ENCODE measurements around the gene CKLF.
"Not testable (repeated sequence)": the region's sequence is repeated elsewhere in the genome, so short reads cannot be mapped to it uniquely, and the experiment has no call there.

Gene CKLF

GRCh38 chr16:66596986-66597848 is 44.8 kb downstream of the CKLF start:
- no peak for DNase-seq (ENCODE audit: low spot score)

DNA sequence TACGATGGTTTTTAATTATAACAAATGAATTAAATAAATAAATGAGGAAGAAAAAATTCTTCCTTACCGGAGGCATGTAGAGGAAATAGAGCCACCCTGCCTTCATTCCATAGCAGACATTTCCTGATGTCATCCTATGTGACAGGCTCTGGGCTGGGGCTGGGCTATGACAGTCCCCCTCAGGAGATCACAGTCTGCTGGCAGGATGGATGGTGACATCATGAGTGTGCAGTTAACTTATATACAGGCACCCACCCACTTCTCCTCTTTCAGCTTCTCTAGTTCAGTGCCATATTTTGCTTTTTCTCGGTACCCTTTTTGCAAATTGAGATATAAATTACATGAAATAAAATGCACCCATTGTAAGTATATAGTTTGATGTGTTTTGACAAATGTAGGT is 45.7 kb downstream of the CKLF start:
- DNase-seq (ENCODE audit: low spot score), result no peak

DNA sequence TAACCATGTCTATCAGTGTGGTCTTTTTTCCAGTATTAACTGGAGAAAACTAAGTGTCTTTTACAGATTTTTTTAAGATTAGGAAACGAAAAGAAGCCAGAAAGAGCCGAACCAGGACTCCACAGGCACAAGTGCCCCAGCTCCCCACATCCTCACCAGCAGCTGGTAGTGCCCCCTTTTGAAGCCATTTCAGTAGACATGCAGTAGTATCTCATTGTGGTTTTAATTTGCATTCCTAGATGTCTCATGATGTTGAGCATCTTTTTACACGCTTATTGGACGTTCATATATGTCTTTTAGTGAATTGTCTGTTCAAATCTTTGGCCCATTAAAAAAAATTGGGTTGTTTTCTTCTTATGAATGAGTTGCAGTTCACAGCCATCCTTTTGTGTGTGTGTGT is 47.4 kb downstream of the CKLF start:
- no peak for DNase-seq (ENCODE audit: low spot score)

DNA sequence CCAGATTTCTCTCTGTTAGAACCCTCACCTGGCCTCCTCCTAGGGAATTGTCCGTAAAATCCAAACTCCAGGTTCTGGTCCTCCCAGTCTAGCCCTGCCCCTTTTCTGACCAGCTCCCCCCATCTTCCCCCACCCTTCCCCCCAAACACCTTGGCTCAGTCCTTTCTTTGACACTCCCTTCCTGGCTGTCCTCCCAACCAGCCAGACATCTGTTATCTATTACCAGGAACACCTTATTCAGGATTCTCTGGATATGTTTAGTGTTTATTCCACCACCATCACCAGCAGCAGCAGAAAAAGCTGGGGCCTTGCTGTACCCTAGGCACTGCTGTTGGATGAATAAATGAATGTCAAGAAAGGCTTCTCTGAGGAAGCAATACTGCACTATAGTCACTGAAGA is 48.1 kb downstream of the CKLF start:
- no peak for DNase-seq (ENCODE audit: low spot score)

GRCh38 chr16:66601471-66601870 is 49.1 kb downstream of the CKLF start:
- no peak for DNase-seq (ENCODE audit: low spot score)

- peak; percentile 70 for DNase-seq (ENCODE audit: low spot score)
Observed at GRCh38 chr16:66603537-66604375, 51.4 kb downstream of the CKLF start.

DNA sequence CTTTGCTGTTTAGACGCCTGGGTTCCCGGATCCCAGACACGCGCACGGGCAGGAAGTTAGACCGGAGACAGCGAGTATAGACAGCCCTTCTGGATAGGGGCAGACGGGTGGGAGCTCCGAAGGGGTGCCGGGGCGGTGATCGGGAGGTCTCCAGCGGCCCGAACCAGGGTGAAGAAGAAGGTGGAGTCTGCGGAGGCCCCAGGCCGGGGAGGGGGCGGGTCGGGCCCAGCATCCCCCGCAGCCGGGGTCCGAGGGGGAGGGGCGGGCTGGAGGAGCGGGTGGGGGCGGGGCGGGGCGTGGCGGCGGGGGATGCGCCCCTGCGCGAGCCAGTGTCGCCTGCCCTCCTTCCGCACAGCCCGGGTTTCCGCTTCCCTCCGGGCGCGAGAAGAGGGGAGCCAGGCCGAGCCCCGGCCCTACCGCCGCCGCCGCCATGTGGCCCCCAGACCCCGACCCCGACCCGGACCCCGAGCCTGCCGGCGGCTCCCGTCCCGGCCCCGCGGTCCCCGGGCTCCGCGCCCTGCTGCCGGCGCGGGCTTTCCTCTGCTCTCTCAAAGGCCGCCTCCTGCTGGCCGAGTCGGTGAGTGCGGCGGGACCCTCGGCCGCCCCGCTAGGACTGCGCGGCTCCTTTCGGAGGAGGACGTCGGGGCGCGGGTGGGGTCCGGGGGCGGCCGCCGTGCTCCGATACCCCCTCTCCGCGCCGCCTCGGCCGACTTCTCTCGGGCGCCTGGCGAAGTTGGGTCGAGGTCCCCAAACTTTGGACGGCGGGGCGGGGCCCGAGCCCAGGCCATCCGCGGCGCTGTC is 52.2 kb downstream of the CKLF start, which contains the start of gene CMTM3:
TSS of gene CMTM3 (plus strand) at position 329 of the 801 bp plus-strand sequence. CDS start at position 431, 102 bp downstream.
- peak; percentile 89 for DNase-seq (ENCODE audit: low spot score)

GRCh38 chr16:66605177-66605978 is 53.0 kb downstream of the CKLF start:
- peak; percentile 82 for DNase-seq (ENCODE audit: low spot score)

- no peak for DNase-seq (ENCODE audit: low spot score)
Observed at GRCh38 chr16:66605979-66606751, 53.8 kb downstream of the CKLF start.

DNA sequence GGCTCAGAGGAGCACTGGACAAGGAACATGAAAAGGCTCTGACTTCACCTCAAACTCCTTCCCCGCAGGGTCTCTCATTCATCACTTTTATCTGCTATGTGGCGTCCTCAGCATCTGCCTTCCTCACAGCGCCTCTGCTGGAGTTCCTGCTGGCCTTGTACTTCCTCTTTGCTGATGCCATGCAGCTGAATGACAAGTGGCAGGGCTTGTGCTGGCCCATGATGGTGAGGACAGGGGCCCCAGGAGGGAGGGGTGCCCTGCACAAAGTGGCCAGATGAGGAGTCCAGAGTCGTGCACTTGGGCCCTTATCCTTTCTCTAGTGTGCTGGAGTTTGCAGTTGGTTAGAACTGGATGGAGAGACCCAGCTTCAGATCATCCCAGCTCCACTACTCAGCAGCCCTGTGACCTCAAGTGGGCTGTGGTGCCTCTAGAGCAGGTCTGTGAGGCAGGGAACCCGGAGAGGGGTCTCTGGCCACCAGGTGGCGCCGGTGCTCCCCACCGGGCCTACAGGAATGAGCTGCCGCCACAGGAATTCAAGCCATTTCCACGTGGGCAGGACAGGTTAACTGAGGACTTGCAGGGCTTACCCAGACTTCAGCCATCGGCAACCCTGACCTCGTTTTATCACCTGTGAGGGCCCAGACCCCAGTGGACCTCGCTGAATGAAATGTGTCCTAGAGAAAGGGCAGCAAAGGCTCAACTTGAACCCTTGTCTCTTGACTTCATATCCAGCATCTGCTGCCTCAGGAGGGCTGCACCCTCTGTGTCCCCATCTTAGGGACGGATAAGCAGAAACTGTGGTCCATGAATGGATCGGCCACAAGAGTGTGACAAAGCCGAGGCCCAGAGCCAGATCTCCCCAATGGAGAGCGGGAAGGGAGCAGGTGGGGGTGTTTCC is 56.1 kb downstream of the CKLF start:
- peak; percentile 93 for DNase-seq (ENCODE audit: low spot score)

GRCh38 chr16:66609139-66609510 is 56.7 kb downstream of the CKLF start:
- DNase-seq (ENCODE audit: low spot score), result no peak

DNA sequence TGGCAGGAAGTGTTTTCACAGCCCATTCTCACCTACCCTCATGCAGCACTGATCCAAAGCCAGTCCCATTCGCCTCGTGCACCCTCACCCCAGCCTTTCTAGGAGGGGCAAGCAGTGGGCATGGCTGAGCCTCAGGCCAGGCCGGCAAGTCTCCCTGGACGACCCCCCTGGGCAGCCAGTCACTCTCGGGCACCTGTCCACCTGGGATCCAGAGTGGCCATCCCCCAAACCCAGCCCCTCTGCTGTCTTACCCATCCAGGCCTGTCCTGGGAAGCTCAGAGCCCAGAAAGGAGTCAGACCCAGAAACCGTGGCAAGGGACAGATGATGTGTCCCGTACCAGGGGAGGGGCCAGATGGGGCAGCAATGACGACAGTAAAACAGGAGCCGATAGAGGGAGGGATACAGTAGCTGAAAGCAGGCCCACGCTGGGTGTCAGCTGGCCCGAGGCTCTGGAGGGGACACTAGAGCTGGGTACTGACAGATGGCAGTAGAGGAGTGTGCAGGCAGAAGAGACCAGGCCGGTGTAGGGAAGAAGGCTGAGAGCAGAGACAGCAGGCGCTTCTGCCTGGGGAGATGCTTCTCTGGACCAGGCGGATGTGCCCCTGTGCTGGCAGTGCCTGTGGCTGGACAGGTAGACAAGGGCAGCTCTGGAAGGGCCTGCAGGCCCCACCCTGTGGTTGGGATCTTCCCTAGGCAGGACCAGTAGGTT is 57.9 kb downstream of the CKLF start:
- no peak for DNase-seq (ENCODE audit: low spot score)

DNA sequence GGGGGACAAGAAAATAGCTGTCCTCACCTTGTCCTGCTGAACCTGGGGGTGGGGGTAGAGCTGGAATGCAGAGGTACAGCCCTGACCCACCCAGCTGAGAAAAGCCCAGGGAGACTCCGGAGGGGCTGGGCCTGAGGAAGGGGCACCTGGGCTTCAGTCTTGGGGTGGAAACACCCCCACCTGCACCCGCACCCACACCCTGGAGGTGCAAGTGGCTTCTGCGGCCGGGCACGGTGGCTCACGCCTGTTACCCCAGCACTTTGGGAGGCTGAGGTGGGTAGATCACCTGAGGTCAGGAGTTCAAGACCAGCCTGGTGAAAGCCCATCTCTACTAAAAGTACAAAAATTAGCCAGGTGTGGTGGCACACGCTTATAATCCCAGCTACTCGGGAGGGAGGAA is 59.5 kb downstream of the CKLF start:
- DNase-seq (ENCODE audit: low spot score), result not testable (repeated sequence)

DNA sequence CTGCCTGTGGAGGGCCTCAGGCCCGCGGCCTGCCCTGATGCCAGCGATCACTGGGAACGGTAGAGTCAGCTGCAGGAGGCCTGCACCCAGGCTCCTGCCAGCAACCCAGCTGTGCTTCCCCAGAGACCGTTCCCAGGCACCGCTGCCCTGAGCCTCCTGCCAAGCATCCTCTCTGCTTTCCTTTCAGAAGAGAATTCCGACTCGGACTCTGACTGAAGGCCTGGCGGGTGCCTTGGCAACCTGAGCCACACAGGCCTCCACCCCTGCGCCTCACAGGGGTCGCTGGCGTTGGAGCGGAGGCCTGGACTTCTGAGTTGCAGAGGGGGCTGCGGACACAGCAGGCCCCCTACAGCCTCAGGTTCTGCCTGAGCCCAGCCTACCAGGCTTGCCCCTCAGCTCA is 60.0 kb downstream of the CKLF start:
- DNase-seq (ENCODE audit: low spot score), result no peak

DNA sequence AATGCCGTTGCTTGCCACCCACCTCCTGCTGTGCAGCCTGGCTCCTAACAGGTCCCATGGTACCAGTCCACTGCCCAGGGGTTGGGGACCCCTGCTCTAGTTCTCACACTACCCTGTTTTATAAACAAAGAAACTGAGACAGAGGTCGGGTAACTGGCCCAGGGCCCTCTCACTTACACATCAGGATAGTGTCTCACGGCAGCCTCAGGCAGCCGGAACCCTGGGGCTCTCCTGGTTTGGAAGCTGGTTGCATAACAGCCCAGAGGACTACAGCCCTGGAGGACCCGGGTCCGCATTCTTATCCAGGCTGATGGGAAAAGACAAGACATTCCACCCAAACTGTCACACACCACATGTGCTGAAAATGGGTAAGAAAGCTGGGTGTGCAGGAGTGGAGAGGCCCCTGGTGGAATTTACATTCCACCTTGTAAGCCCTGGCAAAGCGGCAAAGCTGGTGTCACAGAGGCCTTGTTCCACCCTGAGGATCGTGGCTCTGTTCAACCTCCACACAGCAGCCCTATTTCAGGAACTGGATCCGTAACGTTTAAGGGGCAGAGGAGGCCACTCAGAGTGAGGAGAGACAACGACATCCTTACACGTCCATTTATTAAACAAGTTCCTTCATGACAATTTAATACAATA is 61.9 kb downstream of the CKLF start:
- DNase-seq (ENCODE audit: low spot score), result no peak
